Measurements from ENCODE around the gene MINDY3.
"Not testable (repeated sequence)": the region's sequence is repeated elsewhere in the genome, so short reads cannot be mapped to it uniquely, and the experiment has no call there.

MINDY3 gene

GRCh38 chr10:15764892-15765454 lies 95.3 kb downstream of the MINDY3 start:
- POLR2A ChIA-PET = no interaction called here
- no peak for DNase-seq (ENCODE audit: extremely low spot score)
- CTCF ChIA-PET = interaction anchor here (0.6 kb wide), 1 partner anchor 13 kb away, joined by 4 read pairs; no protein-coding TSS in a partner anchor
- TF ChIP-seq ELF4 (IDR thresholded peaks at IDR 0.05) = no peak
- TF ChIP-seq SP1 (IDR thresholded peaks at IDR 0.05) = no peak
- TF ChIP-seq HDGF (IDR thresholded peaks at IDR 0.05; ENCODE audit: borderline replicate concordance) = no peak
- TF ChIP-seq ZNF384 (IDR thresholded peaks at IDR 0.05) = no peak
- TF ChIP-seq TARDBP (IDR thresholded peaks at IDR 0.05) = no peak
- TF ChIP-seq FOXK2 (IDR thresholded peaks at IDR 0.05) = no peak
- no peak for TF ChIP-seq SUZ12 (IDR thresholded peaks at IDR 0.05)
- TF ChIP-seq L3MBTL2 (conservative IDR thresholded peaks at IDR 0.05) = no peak
- no peak for TF ChIP-seq CTBP1 (IDR thresholded peaks at IDR 0.05; ENCODE audit: borderline replicate concordance)
- TF ChIP-seq NFRKB (IDR thresholded peaks at IDR 0.05) = no peak
- TF ChIP-seq FOXM1 (IDR thresholded peaks at IDR 0.05; ENCODE audit: borderline replicate concordance) = no peak
- TF ChIP-seq PKNOX1 (IDR thresholded peaks at IDR 0.05) = no peak
- TF ChIP-seq ARNT (IDR thresholded peaks at IDR 0.05) = no peak
- no peak for TF ChIP-seq FOXA1 (IDR thresholded peaks at IDR 0.05)

- TF ChIP-seq TARDBP (IDR thresholded peaks at IDR 0.05) (no peak), CTBP1 (IDR thresholded peaks at IDR 0.05; ENCODE audit: borderline replicate concordance) (no peak), SP1 (IDR thresholded peaks at IDR 0.05) (no peak), L3MBTL2 (conservative IDR thresholded peaks at IDR 0.05) (no peak), ZNF384 (IDR thresholded peaks at IDR 0.05) (no peak)
- DNase-seq (ENCODE audit: extremely low spot score) = no peak
- ChIA-PET CTCF (no interaction called here), POLR2A (no interaction called here)
Measured at GRCh38 chr10:15763006-15763405, 97.3 kb downstream of the MINDY3 start.

- CTCF ChIA-PET; POLR2A ChIA-PET; DNase-seq (ENCODE audit: extremely low spot score): not testable (repeated sequence)
Measured at GRCh38 chr10:15762239-15762638, 98.1 kb downstream of the MINDY3 start.

DNA sequence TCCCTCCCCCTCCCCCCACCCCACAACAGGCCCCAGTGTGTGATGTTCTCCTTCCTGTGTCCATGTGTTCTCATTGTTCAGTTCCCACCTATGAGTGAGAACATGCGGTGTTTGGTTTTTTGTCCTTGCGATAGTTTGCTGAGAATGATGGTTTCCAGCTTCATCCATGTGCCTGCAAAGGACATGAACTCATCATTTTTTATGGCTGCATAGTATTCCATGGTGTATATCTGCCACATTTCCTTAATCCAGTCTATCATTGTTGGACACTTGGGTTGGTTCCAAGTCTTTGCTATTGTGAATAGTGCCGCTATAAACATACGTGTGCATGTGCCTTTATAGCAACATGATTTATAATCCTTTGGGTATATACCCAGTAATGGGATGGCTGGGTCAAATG lies 99.1 kb downstream of the MINDY3 start:
- POLR2A ChIA-PET; DNase-seq (ENCODE audit: extremely low spot score); CTCF ChIA-PET: not testable (repeated sequence)

DNA sequence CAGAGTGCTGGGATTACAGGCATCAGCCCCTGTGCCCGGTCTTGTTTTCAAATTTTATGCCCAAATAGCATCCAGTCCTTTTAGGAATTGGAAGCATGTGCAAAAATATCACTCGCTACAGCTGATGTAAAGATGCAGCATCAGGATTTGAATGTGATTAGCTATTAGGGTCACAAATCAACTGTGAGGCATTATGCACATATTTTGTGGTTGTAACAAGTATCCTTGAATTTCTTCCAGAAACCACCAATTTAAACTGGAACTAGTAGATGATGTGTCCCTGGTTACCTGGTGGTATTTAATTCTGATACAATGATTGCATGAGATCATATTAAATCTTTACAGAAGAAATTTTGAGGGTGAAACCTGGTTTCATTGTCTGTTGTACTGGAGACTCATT lies 99.6 kb downstream of the MINDY3 start:
- TF ChIP-seq FOXK2 (IDR thresholded peaks at IDR 0.05) (no peak), L3MBTL2 (conservative IDR thresholded peaks at IDR 0.05) (no peak), NFRKB (IDR thresholded peaks at IDR 0.05) (no peak), ELF4 (IDR thresholded peaks at IDR 0.05) (no peak), BHLHE40 (IDR thresholded peaks at IDR 0.05; ENCODE audit: borderline replicate concordance) (no peak), LEF1 (IDR thresholded peaks at IDR 0.05; ENCODE audit: borderline replicate concordance) (no peak), FOXA1 (IDR thresholded peaks at IDR 0.05) (no peak), FOXM1 (IDR thresholded peaks at IDR 0.05; ENCODE audit: borderline replicate concordance) (no peak), PKNOX1 (IDR thresholded peaks at IDR 0.05) (no peak), ARNT (IDR thresholded peaks at IDR 0.05) (no peak), SUZ12 (IDR thresholded peaks at IDR 0.05) (no peak), HDGF (IDR thresholded peaks at IDR 0.05; ENCODE audit: borderline replicate concordance) (no peak), CTBP1 (IDR thresholded peaks at IDR 0.05; ENCODE audit: borderline replicate concordance) (no peak), SP1 (IDR thresholded peaks at IDR 0.05) (no peak), TARDBP (IDR thresholded peaks at IDR 0.05) (no peak), ZNF384 (IDR thresholded peaks at IDR 0.05) (no peak)
- DNase-seq (ENCODE audit: extremely low spot score) = no peak
- CTCF ChIA-PET = no interaction called here
- POLR2A ChIA-PET = no interaction called here

- ChIA-PET CTCF (no interaction called here), POLR2A (no interaction called here)
- DNase-seq (ENCODE audit: extremely low spot score) = no peak
- TF ChIP-seq ARNT (IDR thresholded peaks at IDR 0.05) (no peak), L3MBTL2 (conservative IDR thresholded peaks at IDR 0.05) (no peak)
Measured at GRCh38 chr10:15759265-15759664, 101.0 kb downstream of the MINDY3 start.

GRCh38 chr10:15758618-15759017 lies 101.7 kb downstream of the MINDY3 start:
- CTCF ChIA-PET = interaction anchor here (0.6 kb wide), 1 partner anchor 18 kb away, joined by 3 read pairs; no protein-coding TSS in a partner anchor
- POLR2A ChIA-PET = no interaction called here
- no peak for DNase-seq (ENCODE audit: extremely low spot score)
- TF ChIP-seq BHLHE40 (IDR thresholded peaks at IDR 0.05; ENCODE audit: borderline replicate concordance) (no peak), FOXK2 (IDR thresholded peaks at IDR 0.05) (no peak), PKNOX1 (IDR thresholded peaks at IDR 0.05) (no peak), HDGF (IDR thresholded peaks at IDR 0.05; ENCODE audit: borderline replicate concordance) (no peak), LEF1 (IDR thresholded peaks at IDR 0.05; ENCODE audit: borderline replicate concordance) (no peak), SUZ12 (IDR thresholded peaks at IDR 0.05) (no peak), SP1 (IDR thresholded peaks at IDR 0.05) (no peak), TARDBP (IDR thresholded peaks at IDR 0.05) (no peak), FOXA1 (IDR thresholded peaks at IDR 0.05) (no peak), ZNF384 (IDR thresholded peaks at IDR 0.05) (no peak), CTBP1 (IDR thresholded peaks at IDR 0.05; ENCODE audit: borderline replicate concordance) (no peak), ELF4 (IDR thresholded peaks at IDR 0.05) (no peak), FOXM1 (IDR thresholded peaks at IDR 0.05; ENCODE audit: borderline replicate concordance) (no peak), L3MBTL2 (conservative IDR thresholded peaks at IDR 0.05) (no peak), NFRKB (IDR thresholded peaks at IDR 0.05) (no peak), ARNT (IDR thresholded peaks at IDR 0.05) (no peak)
